Stimulated activated CD8-positive, alpha-beta memory T cell treated with anti-CD3 and anti-CD28 coated beads, Interleukin-7, amount 100 ng/mL, for 1 hour (primary cell): ENCODE measurements around the gene CORO2A.
A peak's percentile ranks its signal among the peaks of the same experiment; 100 is the strongest.

Experiments used
- DNase-seq, 2 donors: peaks; one replicate each; pipeline ENCODE4 v3.0.0-alpha.2; 2020; ENCODE audit warnings: low read depth in 2 of 2

Gene CORO2A

DNA sequence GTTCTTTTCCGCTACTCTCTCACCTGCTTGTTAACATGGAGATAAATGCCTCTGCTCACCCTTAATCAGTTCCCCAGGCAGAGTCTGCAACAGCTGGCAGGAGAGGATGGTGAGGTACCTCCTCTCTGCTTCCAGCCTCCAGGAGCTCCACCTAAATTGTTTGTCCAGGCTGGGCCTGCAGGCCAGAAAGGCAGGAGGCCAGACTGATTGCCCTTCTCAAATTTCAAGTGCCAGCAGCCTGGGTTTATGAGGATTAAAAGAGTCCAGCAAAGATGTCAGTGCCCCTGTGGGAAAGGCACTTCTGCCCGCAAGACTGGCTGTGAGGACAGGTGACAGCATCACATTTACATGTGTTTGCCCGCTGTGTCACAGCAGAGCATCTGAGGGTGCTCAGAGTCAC is 19.8 kb downstream of the CORO2A start:
- no peak for DNase-seq

- no peak for DNase-seq
Measured at GRCh38 chr9:98171176-98171925, 21.1 kb downstream of the CORO2A start.

GRCh38 chr9:98168941-98169488 is 23.4 kb downstream of the CORO2A start:
- DNase-seq: peak in 1 of 2 donors; percentile 7

- no peak for DNase-seq
Measured at GRCh38 chr9:98168153-98168780, 24.2 kb downstream of the CORO2A start.

GRCh38 chr9:98164912-98165311 is 27.5 kb downstream of the CORO2A start:
- no peak for DNase-seq

DNA sequence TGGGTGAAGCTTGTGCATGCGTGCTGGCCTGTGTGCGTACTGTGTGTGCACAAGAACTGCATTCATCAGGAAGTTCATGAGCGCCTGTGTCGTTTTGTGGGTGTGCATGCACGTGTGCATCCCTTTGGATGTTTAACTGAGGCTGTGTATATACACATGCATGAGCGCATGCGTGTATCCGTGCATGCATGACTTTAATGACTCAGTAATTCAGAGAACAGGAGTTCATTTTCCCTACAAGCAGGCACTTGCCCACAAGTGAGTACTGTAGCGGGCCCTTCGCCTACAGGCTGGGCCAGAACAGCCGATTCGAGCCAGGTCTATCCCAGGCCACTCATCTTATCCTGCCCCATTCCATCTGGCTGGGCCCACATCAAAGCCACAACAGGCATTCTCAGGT is 29.8 kb downstream of the CORO2A start:
- DNase-seq: no peak

GRCh38 chr9:98161851-98162250 is 30.6 kb downstream of the CORO2A start:
- DNase-seq: no peak

DNA sequence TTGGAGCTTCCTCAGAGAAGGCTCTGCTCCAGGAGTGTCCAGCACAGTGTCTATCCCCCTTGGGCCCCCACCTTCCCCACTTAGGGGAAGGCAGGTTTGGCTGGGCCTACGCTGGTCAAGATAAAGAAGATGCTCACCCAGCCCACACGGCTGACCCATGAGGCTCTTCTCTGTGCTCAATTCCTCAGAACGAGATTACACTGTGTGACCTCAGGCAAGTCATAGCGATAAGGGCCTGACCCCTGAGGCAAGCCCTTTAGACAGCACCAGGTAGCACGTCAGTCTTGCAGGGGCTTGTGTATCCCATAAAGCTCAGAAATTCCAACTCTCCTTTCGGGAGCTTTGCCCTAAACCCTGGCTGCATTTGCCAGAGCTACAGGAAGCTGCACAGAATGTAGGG is 32.6 kb downstream of the CORO2A start:
- DNase-seq: no peak

DNA sequence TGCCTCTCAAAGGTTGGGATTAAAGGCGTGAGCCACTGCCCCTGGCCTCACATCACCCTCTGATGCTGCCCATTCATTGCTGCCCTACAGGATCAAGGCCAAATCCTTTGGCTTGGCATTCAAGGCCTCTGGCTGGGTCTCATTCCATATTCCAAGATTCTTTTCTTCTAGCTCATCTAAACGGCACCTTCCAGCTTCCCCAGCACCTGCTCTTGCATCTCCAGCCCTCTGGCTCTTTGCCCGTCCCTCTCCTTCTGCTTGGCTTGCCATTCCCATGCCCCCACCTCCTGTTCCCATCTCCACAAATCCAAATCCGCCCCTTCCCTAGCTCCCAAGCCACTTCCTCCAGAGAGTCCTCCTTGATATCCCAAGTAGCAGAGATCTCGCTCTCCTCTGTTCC is 33.1 kb downstream of the CORO2A start:
- no peak for DNase-seq

- DNase-seq: no peak
Measured at GRCh38 chr9:98158071-98158831, 34.2 kb downstream of the CORO2A start.

GRCh38 chr9:98157372-98157771 is 35.1 kb downstream of the CORO2A start:
- DNase-seq: no peak

GRCh38 chr9:98154678-98155077 is 37.8 kb downstream of the CORO2A start:
- no peak for DNase-seq

DNA sequence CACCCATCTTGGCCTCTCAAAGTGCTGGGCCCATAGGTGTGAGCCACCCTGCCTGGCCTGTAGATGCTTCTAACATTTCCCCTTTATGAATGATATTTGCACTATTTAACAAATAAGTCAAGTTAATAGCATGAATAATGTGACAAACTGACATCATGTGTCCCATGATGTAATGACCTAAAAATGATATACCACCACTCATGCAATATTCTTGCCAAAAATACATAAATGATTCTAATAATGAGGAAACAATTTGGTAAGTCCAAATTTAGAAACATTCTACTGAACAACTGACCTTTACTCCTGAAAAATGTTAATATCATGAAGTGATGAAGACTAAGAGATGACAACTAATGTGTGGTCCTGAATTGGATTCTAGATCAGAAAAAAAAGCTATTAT is 39.9 kb downstream of the CORO2A start:
- DNase-seq: no peak

DNA sequence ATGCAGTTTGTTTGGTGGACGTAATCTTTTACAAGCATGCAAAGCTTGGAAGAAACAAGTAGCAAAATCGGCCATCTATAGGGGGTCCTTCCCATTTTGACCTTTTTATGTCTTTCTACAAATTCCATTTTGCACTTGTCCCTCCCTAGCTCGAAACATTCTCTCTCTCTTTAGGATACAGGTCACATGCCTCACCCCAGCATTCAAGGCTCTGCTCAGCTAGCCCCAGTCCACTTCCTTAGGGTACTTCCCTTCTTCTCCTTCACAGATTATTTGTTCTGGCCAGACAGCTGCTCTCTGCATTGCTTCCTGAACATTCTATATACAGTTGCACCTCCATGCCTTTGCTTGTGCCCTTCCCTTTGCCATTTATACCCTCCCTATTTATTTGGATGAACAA is 41.7 kb downstream of the CORO2A start:
- no peak for DNase-seq

DNA sequence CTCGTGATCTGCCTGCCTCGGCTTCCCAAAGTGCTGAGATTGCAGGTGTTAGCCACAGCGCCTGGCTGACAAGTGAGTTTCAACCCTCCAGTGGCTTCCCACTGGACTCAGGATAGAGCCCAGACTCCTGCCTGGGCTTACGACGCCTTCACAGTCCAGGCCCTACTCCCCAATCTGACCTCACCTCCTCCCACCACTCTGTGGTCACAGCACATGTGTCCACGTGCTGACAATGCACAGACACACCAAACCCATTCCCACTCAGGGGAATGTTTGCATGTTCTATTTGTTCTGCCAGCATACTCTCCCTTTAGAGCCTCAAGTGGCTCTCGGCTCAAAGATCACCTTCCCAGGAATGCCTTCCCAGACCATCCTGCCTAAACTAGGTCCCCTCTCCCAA is 42.3 kb downstream of the CORO2A start:
- no peak for DNase-seq

GRCh38 chr9:98149422-98149821 is 43.0 kb downstream of the CORO2A start:
- DNase-seq: no peak

- DNase-seq: no peak
Measured at GRCh38 chr9:98148486-98148885, 44.0 kb downstream of the CORO2A start.

DNA sequence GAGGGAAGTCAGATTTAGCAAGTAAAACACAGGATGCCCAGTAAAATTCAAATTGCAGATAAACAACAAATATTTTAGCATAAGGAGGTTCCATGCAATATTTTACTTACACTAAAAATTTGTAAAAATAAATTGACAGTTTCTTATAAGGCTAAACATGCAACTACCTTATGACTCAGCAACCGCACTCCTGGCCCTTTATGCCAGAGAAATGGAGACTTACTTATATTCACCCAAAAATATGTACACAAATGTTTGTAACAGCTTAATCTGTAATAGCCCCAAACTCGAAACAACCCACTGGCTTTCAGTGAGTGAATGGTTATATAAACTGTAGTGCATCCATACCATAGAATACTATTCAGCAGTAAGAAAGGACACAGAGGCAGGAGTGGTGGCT is 44.9 kb downstream of the CORO2A start:
- DNase-seq: no peak

- no peak for DNase-seq
Measured at GRCh38 chr9:98146101-98146991, 46.1 kb downstream of the CORO2A start.

DNA sequence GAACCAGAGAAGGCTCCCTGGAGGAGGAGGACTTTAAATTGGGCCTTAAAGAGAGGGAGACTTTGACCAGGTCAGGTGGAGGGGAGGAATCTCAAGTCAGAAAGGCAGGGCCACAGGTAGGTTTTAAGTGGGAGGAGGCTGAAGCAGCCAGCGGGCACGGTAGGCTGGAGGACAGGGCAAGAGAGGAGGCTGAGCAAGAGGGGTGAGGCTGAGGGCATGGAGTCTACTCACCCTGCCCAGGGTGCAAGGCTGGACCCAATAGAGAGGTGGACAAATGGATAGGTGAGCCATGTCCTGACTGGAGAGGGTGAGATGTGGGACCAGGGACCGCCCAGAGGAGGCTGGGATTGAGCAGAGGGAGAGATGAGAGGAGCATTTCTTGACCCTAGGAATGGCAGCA is 47.8 kb downstream of the CORO2A start:
- DNase-seq: no peak

- DNase-seq: no peak
Measured at GRCh38 chr9:98144076-98144475, 48.4 kb downstream of the CORO2A start.
